DND-41 (cell line): Measurements from ENCODE around the gene POGLUT2.
"Not testable (repeated sequence)": the region's sequence is repeated elsewhere in the genome, so short reads cannot be mapped to it uniquely, and the experiment has no call there.

ENCODE experiments used
- ATAC-seq: fragments of 200-7000 bp; cut with Tn5 transposase; 3 replicates; pipeline ENCODE4 v1.9.1; 2021; ENCODE audit warnings: low read depth; ENCODE audit not compliant: insufficient read depth
- DNase-seq: peaks from one replicate; pipeline ENCODE4 v3.0.0-alpha.2; 2020
- H2AFZ ChIP-seq: 2 replicates; pipeline ENCODE4 v1.6.0; 2012; ENCODE audit warnings: low read depth, low read length
- H3K27ac ChIP-seq: 2 replicates; pipeline ENCODE4 v1.5.1; 2012; ENCODE audit warnings: low read length, inconsistent platforms
- H3K27me3 ChIP-seq: fragments of 200-600 bp; sonication (generic); 2 replicates; pipeline ENCODE4 v1.6.0; 2012; ENCODE audit warnings: low read length, mild to moderate bottlenecking, inconsistent platforms; ENCODE audit not compliant: insufficient read depth, poor library complexity
- H3K36me3 ChIP-seq: 2 replicates; pipeline ENCODE4 v1.5.1; 2012; ENCODE audit warnings: low read length, inconsistent platforms; ENCODE audit not compliant: insufficient read depth
- H3K4me1 ChIP-seq: 2 replicates; pipeline ENCODE4 v1.5.1; 2012; ENCODE audit warnings: mild to moderate bottlenecking, low read length; ENCODE audit not compliant: insufficient read depth
- H3K4me2 ChIP-seq: 2 replicates; pipeline ENCODE4 v1.6.0; 2012; ENCODE audit warnings: mild to moderate bottlenecking, moderate library complexity, low read length, inconsistent platforms; ENCODE audit not compliant: insufficient read depth
- H3K4me3 ChIP-seq, 2 experiments: fragments of 200-600 bp in 1 of 2; shearing (Covaris generic) in 1 of 2; 2 replicates each; pipeline ENCODE4 v1.5.1; 2012 to 2016; ENCODE audit warnings: inconsistent platforms in 2 of 2, low read length in 2 of 2, mild to moderate bottlenecking in 2 of 2, low read depth in 1 of 2, moderate library complexity in 1 of 2
- H3K79me2 ChIP-seq: 2 replicates; pipeline ENCODE4 v1.6.0; 2012; ENCODE audit warnings: low read length, inconsistent platforms; ENCODE audit not compliant: insufficient read depth
- H3K9ac ChIP-seq: 2 replicates; pipeline ENCODE4 v1.6.0; 2012; ENCODE audit warnings: low read depth, mild to moderate bottlenecking, inconsistent platforms, low read length, moderate library complexity
- H3K9me3 ChIP-seq: 2 replicates; pipeline ENCODE4 v1.5.1; 2012; ENCODE audit warnings: low read length, moderate library complexity, mild to moderate bottlenecking, inconsistent platforms; ENCODE audit not compliant: insufficient read depth, severe bottlenecking
- H4K20me1 ChIP-seq: 2 replicates; pipeline ENCODE4 v1.6.0; 2012; ENCODE audit warnings: low read length; ENCODE audit not compliant: insufficient read depth
- CTCF ChIP-seq: IDR thresholded peaks from 2 replicates; pipeline ENCODE4 v1.5.1; 2012; ENCODE audit warnings: borderline replicate concordance, low read length, moderate library complexity, mild to moderate bottlenecking; ENCODE audit not compliant: poor library complexity, severe bottlenecking; ENCODE audit errors: extremely low read depth
- EZH2 ChIP-seq: IDR thresholded peaks from 3 replicates; pipeline ENCODE4 v1.6.1; 2012; ENCODE audit warnings: borderline replicate concordance, low read depth, mild to moderate bottlenecking, moderate library complexity, low read length, inconsistent platforms; ENCODE audit not compliant: severe bottlenecking

Gene POGLUT2

DNA sequence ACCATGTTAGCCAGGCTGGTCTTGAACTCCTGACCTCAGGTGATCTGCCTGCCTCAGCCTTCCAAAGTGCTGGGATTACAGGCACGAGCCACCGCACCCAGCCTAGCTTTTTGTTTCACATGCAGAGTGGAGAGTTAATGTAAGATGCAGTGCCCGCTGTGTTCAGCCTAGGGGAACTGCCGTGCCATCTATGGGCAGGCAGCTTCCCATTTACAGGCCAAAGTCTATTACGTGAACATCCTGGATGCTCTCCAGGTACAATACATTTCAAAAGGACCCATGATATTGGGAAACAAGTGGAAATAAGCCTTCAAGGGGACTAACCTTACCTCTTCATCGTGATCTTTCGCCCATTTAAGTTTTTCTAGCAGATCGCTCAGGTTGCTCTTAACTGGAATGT, 10.1 kb downstream of the POGLUT2 start:
- ATAC-seq (no peak), DNase-seq (no peak)
- no peak overlapping the region for H3K27ac ChIP-seq
- H4K20me1 ChIP-seq: no peaks in the 10 kb centered on the region
- H3K9me3 ChIP-seq: no peaks in the 10 kb centered on the region
- H3K4me3 ChIP-seq: no peak overlapping the region
- no peaks in the 10 kb centered on the region for H3K4me1 ChIP-seq
- H3K27me3 ChIP-seq: no peaks in the 10 kb centered on the region
- H3K36me3 ChIP-seq: no peaks in the 10 kb centered on the region
- no peak overlapping the region for H3K9ac ChIP-seq
- no peak overlapping the region for H3K4me2 ChIP-seq
- no peak for TF ChIP-seq EZH2
- TF ChIP-seq CTCF: no peak
- no peak overlapping the region for H2AFZ ChIP-seq
- H3K79me2 ChIP-seq: no peaks in the 10 kb centered on the region

GRCh38 chr13:102784483-102784882, 14.3 kb downstream of the POGLUT2 start:
- Histone ChIP-seq H4K20me1 (no peaks in the 10 kb centered on the region), H3K9ac (no peak overlapping the region), H2AFZ (no peak overlapping the region; the same call in 1 of the 2 replicates), H3K9me3 (no peaks in the 10 kb centered on the region), H3K4me1 (peaks cover 15% of the 10 kb centered on the region), H3K27ac (no peak overlapping the region), H3K36me3 (no peaks in the 10 kb centered on the region), H3K4me3 (no peak overlapping the region), H3K27me3 (no peaks in the 10 kb centered on the region), H3K4me2 (no peak overlapping the region), H3K79me2 (no peaks in the 10 kb centered on the region)
- TF ChIP-seq CTCF: no peak
- TF ChIP-seq EZH2: no peak
- no peak for DNase-seq
- ATAC-seq: no peak

DNA sequence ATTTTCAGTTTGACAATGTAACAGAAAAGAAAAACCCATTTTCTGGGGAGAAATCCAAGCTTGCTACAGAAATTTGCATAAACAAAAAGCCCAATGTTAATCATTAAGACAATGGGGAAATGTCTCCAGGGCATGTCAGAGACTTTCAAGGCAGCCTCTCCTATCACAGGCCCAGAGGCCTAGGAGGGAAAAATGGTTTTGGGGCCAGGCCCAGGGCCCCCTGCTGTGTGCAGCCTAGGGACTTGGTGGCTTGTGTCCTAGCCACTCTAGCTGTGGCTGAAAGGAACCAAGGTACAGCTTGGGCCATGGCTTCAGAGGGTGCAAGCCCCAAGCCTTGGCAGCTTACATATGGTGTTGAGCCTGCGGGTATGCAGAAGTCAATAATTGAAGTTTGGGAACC, 17.2 kb downstream of the POGLUT2 start:
- ATAC-seq: no peak
- Histone ChIP-seq H2AFZ (no peak overlapping the region), H3K27ac (no peak overlapping the region)

GRCh38 chr13:102780656-102781055, 18.1 kb downstream of the POGLUT2 start:
- not testable (repeated sequence) for H4K20me1 ChIP-seq, H2AFZ ChIP-seq, H3K36me3 ChIP-seq, H3K9me3 ChIP-seq, DNase-seq, H3K27me3 ChIP-seq, ATAC-seq, H3K9ac ChIP-seq, H3K27ac ChIP-seq, H3K79me2 ChIP-seq, H3K4me2 ChIP-seq, H3K4me3 ChIP-seq
- peaks cover 27% of the 10 kb centered on the region for H3K4me1 ChIP-seq

More for the DNA sequence above, 17.2 kb downstream of the POGLUT2 start:
- no peaks in the 10 kb centered on the region for H4K20me1 ChIP-seq
- no peak for DNase-seq
- TF ChIP-seq CTCF: no peak
- no peak for TF ChIP-seq EZH2
- H3K4me2 ChIP-seq: no peak overlapping the region
- H3K4me3 ChIP-seq: no peak overlapping the region
- no peaks in the 10 kb centered on the region for H3K27me3 ChIP-seq
- no peaks in the 10 kb centered on the region for H3K9me3 ChIP-seq
- no peaks in the 10 kb centered on the region for H3K36me3 ChIP-seq
- H3K9ac ChIP-seq: no peak overlapping the region
- no peaks in the 10 kb centered on the region for H3K79me2 ChIP-seq
- peaks cover 27% of the 10 kb centered on the region for H3K4me1 ChIP-seq
